Panc1 (cell line): ENCODE data around the gene PLCG1. TPM values are rescaled to one million over a fixed set of nuclear protein-coding genes. Genes with fewer than 3 reads are reported as not detected.
A peak's percentile ranks its signal among the peaks of the same experiment; 100 is the strongest.

Experiments used
- ATAC-seq: fragments of 200-7000 bp; cut with Tn5 transposase; 2 replicates; pipeline ENCODE4 v1.9.1; 2020; ENCODE audit warnings: mild to moderate bottlenecking, moderate library complexity
- BruUV-seq: library from RNA; stranded (reverse); fragments of 400-500 nt; replicated peaks from 2 replicates; lab custom pipeline; 2021; lab: Mats Ljungman, UMichigan
- CTCF ChIA-PET: fragments of 300-600 bp; sonication (Branson Sonifier 250); formaldehyde crosslinking; loops from one replicate; lab custom pipeline; 2022; ENCODE audit warnings: antibody characterized with exemption; lab: Charles Lee
- POLR2A ChIA-PET: fragments of 300-600 bp; sonication (Branson Sonifier 250); formaldehyde crosslinking; loops from one replicate; lab custom pipeline; 2022; ENCODE audit warnings: antibody characterized with exemption; lab: Charles Lee
- DNase-seq: peaks from one replicate; pipeline ENCODE4 v3.0.0-alpha.2; 2010; ENCODE audit warnings: low read depth, low spot score
- H3K27ac ChIP-seq: 2 replicates; pipeline ENCODE4 v1.5.1; 2011; ENCODE audit warnings: mild to moderate bottlenecking, low read length, inconsistent platforms
- H3K27me3 ChIP-seq: fragments of 200-500 bp; sonication (Bioruptor generic); 2 replicates; pipeline ENCODE4 v1.6.0; 2014; ENCODE audit warnings: low read length, inconsistent platforms; ENCODE audit not compliant: control insufficient read depth, insufficient read depth
- H3K36me3 ChIP-seq: fragments of 200-500 bp; sonication (Bioruptor generic); 2 replicates; pipeline ENCODE4 v1.5.1; 2014; ENCODE audit warnings: inconsistent platforms, mild to moderate bottlenecking, low read length, moderate library complexity; ENCODE audit not compliant: control insufficient read depth, insufficient read depth
- H3K4me1 ChIP-seq: 2 replicates; pipeline ENCODE4 v1.5.1; 2011; ENCODE audit warnings: inconsistent platforms, mild to moderate bottlenecking, low read length, moderate library complexity; ENCODE audit not compliant: control insufficient read depth, insufficient read depth
- H3K4me3 ChIP-seq, 2 experiments: 2 replicates each; pipeline ENCODE4 v1.5.1; 2011 to 2012; ENCODE audit warnings: low read depth in 2 of 2, low read length in 2 of 2, mild to moderate bottlenecking in 2 of 2, inconsistent platforms in 1 of 2, moderate library complexity in 1 of 2
- H3K9me3 ChIP-seq: fragments of 200-500 bp; sonication (Bioruptor generic); 2 replicates; pipeline ENCODE4 v1.5.1; 2014; ENCODE audit warnings: low read depth, mild to moderate bottlenecking, inconsistent platforms, low read length, moderate library complexity; ENCODE audit not compliant: control insufficient read depth, insufficient read depth
- CTCF ChIP-seq: fragments of 450-650 bp; IDR thresholded peaks from 2 replicates; pipeline ENCODE4 v1.5.1; 2017; ENCODE audit warnings: mild to moderate bottlenecking
- POLR2AphosphoS5 ChIP-seq: IDR thresholded peaks from 2 replicates; pipeline ENCODE4 v1.6.1; 2012; ENCODE audit warnings: mild to moderate bottlenecking, low read depth, low read length, moderate library complexity
- REST ChIP-seq, 2 experiments: IDR thresholded peaks; 2 replicates each; pipeline ENCODE4 v1.6.1; 2011 to 2012; ENCODE audit warnings: low read depth in 2 of 2, control low read depth in 1 of 2, low read length in 1 of 2, mild to moderate bottlenecking in 1 of 2, moderate library complexity in 1 of 2; ENCODE audit not compliant: insufficient read depth in 1 of 2
- SIN3A ChIP-seq: IDR thresholded peaks from 2 replicates; pipeline ENCODE4 v1.6.1; 2012; ENCODE audit warnings: low read depth, mild to moderate bottlenecking, low read length, moderate library complexity, borderline replicate concordance; ENCODE audit not compliant: insufficient read depth
- TCF7L2 ChIP-seq: IDR thresholded peaks from 2 replicates; pipeline ENCODE4 v1.6.1; 2011; ENCODE audit warnings: mild to moderate bottlenecking, low read depth, low read length, inconsistent platforms
- in situ Hi-C: cut with HindIII; loops from 2 replicates; pipeline ENCODE4 v1.10.0; 2016; ENCODE audit warnings: low sequenced_read_pairs, low pct_unique_long_range_greater_than_20kb
- intact Hi-C: fragments of 100-400 bp; cut with micrococcal nuclease; formaldehyde crosslinking; loops from one replicate; pipeline ENCODE4 v1.10.0; 2022; ENCODE audit not compliant: unreplicated experiment
- total RNA-seq: library from RNA; stranded (reverse); gene quantifications from one replicate; pipeline ENCODE4 v1.2.1, GENCODE V29; 2021; ENCODE audit not compliant: unreplicated experiment

Gene PLCG1
- total RNA-seq, 1 experiment from 2014 or later: 159 TPM

DNA sequence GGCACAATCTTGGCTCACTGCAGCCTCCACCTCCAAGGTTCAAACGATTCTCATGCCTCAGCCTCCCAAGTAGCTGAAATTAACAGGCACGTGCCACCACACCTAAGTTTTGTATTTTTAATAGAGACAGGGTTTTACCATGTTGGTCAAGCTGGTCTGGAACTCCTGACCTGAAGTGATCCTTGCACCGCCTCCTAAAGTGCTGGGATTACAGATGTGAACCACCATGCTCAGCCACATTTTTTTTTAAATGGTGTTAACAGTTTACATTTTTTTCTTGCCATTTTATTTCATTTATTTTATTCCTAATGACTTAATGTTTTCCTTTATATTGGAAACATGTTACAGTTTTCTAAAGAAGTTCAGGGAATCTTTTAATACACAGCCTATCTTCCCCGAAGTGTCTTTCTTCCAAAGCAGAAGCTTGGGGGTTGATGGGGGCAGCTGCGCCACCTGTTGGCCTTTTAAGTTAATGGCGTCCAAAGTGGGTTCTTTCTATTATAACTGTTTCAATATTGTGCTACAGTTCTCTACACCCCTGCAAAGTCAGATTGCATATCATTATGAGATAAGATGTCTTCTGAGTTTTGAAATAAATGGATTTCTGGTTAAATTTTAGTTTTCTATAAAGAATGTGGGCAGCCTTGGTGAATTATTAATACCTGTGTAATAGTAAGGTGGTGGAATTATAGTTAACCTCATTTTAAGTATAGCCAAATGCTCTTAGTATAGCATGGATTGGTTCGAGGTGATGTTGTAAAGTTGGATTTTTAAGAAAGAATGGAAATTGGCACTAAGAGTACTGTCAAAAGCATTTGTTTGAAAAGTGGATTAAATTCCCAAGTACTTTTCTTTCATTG, 42.0 kb upstream of the PLCG1 start:
- peak; percentile 88 for ATAC-seq
- BruUV-seq: no TSS peak
- CTCF ChIA-PET: interaction anchor here (0.6 to 1.7 kb wide), 4 partner anchors 92 to 131 kb away, joined by 3 to 16 read pairs (median 4); no protein-coding TSS in a partner anchor

More for the DNA sequence above, 42.0 kb upstream of the PLCG1 start:
- POLR2A ChIA-PET: interaction anchor here (0.6 kb wide), 1 partner anchor 81 kb away, joined by 5 read pairs; no protein-coding TSS in a partner anchor
- in situ Hi-C loops (no loop called here), intact Hi-C loops (loop anchor here (1.0 kb wide), 2 partner anchors 105 to 127 kb away; no protein-coding TSS in a partner anchor)
- H3K4me1 ChIP-seq: no peaks in the 10 kb centered on the region
- no peaks in the 10 kb centered on the region for H3K27me3 ChIP-seq
- no peak overlapping the region for H3K27ac ChIP-seq
- TF ChIP-seq TCF7L2 (no peak), CTCF (peak; percentile 91), REST (IDR thresholded peaks at IDR 0.05; ENCODE audit: insufficient read depth in 1 of 2, low read depth in 2 of 2, low read length in 1 of 2) (no peak), POLR2AphosphoS5 (no peak), SIN3A (no peak)
- no peak overlapping the region for H3K4me3 ChIP-seq
- H3K36me3 ChIP-seq: peaks cover 53% of the 10 kb centered on the region
- no peaks in the 10 kb centered on the region for H3K9me3 ChIP-seq
- peak; percentile 18 for DNase-seq
